NCI-H128 (cell line): ENCODE data around the gene VPS26C.
A peak's percentile ranks its signal among the peaks of the same experiment; 100 is the strongest.
"Not testable (repeated sequence)": the region's sequence is repeated elsewhere in the genome, so short reads cannot be mapped to it uniquely, and the experiment has no call there.

Experiments
- DNase-seq: peaks from one replicate; lab custom pipeline; 2025; ENCODE audit not compliant: unreplicated experiment; lab: John Stamatoyannopoulos, UW

Gene VPS26C

DNA sequence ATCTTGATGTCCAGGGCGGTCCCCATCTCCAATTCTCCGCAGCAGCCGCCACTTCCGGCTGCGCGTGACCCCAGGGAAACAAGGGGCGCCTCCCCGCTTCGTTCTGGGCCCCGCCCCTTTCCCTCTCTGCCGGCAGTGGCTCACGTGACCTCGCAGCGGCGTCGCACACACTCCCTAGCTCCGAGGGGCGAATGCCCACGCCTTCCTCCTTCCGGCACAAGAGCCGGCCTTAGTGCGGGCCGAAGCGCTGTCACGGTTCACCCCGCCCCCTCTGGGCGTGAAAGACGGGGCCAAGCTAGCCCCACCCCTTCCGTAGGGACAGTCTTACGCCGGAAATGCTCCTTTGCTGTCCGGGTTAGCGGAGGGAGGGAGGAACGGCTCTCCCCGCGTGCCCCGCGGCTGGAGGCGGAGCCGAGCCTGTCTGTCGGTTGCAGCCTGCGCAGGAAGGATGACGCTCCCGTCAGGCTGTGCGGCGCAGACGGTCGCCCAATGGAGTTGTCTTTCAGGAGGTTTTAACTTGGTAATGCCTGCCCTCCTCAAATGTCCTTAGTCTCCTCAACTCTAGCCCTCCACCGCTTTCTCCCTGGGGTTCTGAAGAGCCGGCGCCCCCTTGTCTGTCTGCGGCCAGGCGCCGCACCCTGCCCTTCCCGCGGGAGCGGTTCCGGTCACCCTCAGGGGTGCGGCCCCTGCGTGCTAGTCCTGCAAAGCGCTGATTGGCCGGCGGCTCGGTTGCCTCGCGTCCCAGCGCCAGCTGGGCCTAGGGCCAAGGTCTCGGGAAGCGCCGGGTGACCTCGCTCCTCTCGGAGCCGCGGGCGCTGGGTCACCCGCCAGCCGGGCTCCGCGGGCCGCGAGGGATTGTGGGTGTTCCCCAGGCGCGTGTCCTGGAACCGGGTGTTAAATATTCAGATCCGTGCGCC, at the start of gene VPS26C:
VPS26C (minus strand) TSS at position 66 of the 917 bp plus-strand sequence; CDS start at position 26, 40 bp downstream.
- DNase-seq = peak; percentile 96

DNA sequence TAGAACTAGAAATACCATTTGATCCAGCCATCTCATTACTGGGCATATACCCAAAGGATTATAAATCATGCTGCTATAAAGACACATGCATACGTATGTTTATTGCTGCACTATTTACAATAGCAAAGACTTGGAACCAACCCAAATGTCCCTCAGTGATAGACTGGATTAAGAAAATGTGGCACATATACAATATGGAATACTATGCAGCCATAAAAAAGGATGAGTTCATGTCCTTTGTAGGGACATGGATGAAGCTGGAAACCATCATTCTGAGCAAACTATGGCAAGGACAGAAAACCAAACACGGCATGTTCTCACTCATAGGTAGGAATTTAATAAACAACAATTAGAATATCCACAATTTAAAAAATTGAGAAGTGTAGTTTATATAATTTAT, 48.9 kb upstream of the VPS26C start:
- not testable (repeated sequence) for DNase-seq

DNA sequence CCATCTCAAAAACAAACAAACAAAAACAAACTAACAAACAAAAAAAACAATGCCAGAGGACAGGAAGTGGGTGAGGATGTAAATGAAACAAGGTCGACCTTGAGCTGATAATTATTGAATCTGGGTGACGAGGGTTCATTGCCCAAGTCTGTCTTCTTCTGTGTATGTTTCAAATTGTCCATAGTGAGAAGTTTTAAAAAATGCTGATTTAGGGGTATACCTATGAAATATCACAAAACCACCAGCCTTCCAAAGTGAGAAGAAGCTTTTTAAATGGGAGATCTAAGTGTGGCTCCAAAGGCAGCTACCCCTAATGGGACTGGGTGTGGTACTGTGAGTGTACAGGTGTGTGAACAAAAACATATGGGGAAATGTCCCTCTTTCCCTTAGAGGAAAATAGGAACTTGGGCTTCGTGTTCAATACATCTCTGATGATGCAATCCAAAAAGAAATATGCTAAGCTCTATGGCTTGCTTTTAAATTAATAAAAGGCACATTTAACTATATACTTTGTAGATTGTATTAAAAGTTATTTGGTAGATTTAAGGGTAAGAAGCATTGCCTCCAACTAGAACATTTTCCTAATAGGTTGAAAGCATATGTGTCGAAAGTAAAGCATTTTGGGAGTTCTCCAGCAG, 33.1 kb upstream of the VPS26C start:
- DNase-seq = no peak

DNA sequence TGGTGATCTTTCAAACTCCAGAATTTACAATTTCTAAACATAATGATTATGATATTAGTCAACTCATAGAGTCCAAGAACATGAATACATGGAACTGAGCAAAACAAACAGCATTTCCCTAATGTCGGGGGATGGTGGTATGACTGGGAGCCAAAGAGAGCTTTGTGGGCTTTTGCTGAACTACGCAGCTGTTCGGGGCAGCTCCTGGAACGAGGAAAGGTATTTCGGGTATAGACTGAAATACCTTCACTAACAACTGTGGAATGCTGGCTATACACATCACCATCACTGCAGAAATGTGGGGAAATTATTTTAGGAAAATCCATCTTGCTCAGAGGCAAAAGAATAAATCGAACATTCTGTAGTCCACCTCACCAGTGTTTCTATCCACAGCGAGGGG, 30.2 kb upstream of the VPS26C start:
- DNase-seq = no peak

DNA sequence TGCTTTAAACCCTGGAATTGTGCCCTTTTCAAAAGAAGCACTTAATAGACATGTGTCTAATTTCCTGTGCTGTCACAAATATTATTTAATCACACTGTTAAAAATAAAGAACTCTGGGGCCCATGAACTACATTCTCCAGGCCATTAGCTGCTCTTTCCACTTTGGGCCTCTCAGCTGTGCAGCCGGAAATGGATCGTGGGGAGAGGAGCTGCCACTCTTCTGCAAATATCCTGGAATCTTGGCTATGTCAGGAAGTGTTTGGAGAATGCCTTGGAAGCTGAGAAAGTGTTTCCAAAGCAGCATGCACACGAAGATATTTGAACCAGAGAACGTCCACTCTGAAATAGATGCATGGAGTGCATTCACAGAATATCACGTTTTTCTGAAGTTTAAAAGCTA, 27.5 kb upstream of the VPS26C start:
- no peak for DNase-seq

DNA sequence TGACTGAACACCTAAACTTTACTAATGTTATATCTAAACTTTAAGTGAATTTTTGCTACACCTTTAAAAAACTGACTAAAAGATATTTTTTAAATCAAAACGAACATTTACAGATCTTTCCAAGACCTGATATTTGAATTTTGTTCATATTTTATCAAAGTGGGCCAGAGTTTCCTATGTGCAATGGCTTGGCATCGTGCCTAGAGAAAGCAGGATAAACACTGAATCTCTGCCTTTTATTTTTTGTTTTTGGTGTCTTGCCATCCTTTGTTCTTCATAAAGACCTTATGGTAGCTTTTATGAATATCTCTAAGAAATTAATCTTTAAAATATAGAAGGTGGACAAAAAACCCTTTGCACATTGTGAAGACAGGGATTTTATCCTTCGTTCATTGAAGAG, 25.8 kb upstream of the VPS26C start:
- no peak for DNase-seq

DNA sequence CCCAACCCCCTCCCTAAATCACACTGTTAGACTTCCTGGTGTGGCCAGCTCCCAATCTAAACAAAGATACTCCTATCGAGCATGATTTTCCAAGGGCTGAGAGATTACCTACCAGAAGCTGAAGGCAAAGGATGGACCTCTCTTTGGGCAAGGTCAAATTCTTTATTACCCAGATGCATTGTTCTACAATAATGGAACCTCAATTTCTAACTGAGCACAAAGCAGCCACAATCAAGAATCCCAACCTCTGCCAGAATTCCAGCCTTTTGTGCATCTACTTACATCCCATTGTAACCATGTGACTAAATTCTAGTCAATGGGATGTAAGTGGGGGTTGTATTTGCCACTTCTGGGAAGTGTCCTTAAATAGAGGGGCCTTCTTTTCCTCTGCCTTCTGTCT, 24.9 kb upstream of the VPS26C start:
- no peak for DNase-seq

DNA sequence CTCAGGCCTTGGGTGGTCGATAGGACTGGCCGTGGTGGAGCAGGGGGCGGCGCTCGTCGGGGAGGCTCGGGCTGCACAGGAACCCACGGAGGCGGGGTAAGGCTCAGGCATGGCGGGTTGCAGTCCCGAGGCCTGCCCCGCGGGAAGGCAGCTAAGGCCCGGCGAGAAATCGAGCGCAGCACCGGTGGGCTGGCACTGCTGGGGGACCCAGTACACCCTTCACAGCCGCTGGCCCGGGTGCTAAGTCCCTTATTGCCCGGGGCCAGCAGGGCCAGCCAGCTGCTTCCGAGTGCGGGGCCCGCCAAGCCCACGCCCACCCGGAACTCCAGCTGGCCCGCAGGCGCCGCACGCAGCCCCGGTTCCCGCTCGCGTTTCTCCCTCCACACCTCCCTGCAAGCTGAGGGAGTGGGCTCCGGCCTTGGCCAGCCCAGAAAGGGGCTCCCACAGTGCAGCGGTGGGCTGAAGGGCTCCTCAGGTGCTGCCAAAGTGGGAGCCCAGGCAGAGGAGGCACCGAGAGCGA, 16.1 kb upstream of the VPS26C start:
- not testable (repeated sequence) for DNase-seq

DNA sequence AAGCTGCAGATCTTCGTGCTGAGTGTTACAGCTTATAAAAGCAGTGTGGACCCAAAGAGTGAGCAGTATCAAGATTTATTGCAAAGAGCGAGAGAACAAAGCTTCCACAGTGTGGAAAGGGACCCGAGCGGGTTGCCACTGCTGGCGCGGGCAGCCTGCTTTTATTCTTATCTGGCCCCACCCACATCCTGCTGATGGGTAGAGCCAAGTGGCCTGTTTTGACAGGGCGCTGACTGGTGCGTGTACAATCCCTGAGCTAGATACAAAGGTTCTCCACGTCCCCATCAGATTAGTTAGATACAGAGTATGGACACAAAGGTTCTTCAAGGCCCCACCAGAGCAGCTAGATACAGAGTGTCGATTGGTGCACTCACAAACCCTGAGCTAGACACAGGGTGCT, 15.5 kb upstream of the VPS26C start:
- DNase-seq = not testable (repeated sequence)

DNA sequence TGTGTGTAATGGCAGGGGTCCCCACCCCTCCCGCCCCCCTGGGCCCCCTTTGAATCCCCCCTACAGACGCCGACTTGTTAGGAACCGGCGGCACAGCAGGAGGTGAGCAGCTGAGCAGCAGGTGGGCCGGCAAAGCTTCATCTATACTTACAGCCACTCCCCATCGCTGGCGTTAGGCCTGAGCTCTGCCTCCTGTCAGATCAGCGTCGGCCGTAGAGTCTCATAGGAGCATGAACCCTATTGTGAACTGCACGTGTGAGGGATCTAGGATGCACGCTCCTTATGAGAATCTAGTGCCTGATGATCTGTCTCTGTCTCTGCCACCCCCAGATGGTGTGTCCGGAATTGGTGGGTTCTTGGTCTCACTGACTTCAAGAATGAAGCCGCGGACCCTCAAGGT, 14.9 kb upstream of the VPS26C start:
- no peak for DNase-seq

DNA sequence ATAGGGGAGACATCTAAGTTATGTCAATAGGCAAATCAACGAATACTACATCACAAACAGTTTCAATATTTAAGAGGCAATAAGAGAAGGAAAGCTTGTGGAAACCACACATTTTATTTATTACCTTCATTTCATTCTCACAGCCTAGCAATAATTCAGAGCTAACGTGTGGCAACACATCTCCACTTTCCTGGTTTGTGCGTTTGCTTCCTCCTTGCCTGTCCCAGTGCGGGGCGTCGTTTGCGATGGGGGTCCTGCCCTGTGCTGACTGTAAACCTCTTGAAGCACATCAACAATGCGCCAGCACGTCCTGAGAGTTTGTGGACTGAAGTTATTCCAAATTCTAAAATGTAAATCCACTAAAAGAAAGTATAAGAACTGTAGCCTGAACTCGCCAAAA, 14.4 kb upstream of the VPS26C start:
- DNase-seq = no peak

DNA sequence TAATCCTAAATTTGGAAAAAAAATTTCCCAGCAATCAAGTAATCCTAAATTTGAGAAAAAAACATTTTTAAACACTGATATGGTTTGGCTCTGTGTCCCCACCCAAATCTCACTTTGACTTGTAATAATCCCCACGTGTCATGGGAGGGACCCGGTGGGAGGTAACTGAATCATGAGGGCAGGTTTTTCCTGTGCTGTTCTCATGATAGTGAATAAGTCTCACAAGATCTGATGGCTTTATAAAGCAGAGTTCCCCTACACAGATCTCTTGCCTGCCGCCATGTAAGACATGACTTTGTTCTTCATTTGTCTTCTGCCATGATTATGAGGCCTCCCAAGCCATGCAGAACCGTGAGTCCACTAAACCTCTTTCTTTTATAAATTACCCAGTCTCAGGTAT, 12.1 kb upstream of the VPS26C start:
- DNase-seq = not testable (repeated sequence)

DNA sequence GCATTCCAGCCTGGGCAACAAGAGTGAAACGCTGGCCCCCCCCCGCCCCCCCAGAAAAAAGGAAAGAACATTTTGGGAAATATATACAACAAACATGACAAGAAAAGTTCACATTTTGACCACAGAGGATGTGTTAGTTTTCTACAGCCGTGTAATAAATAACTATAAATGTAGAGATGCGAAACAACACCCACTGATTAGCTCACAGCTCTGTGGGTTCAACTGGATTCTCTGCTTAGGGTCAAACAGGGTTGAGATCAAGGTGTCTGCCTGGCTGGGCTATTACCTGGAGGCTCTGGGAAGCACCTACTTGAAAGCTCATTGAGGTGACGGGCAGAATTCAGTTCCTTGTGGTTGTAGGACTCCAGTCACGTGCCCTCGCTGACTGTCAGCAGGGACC, 11.1 kb upstream of the VPS26C start:
- no peak for DNase-seq

DNA sequence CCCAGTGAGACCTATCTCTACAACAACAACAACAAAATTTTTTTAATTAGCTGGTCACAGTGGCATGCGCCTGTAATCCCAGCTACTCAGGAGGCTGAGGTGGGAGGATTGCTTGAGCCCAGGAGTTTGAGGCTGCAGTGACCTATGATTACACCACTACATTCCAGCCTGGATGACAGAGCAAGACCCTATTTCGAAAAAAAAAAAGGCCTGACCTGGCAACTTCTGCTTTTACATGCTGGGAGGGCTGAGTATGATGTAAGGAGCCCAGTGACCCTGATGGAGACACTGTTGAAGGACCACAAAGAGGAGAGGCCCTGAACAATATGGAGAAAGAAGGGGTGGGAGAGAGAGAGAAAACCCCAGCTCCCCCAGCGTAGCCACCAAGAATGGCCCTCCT, 9.2 kb upstream of the VPS26C start:
- DNase-seq = no peak

DNA sequence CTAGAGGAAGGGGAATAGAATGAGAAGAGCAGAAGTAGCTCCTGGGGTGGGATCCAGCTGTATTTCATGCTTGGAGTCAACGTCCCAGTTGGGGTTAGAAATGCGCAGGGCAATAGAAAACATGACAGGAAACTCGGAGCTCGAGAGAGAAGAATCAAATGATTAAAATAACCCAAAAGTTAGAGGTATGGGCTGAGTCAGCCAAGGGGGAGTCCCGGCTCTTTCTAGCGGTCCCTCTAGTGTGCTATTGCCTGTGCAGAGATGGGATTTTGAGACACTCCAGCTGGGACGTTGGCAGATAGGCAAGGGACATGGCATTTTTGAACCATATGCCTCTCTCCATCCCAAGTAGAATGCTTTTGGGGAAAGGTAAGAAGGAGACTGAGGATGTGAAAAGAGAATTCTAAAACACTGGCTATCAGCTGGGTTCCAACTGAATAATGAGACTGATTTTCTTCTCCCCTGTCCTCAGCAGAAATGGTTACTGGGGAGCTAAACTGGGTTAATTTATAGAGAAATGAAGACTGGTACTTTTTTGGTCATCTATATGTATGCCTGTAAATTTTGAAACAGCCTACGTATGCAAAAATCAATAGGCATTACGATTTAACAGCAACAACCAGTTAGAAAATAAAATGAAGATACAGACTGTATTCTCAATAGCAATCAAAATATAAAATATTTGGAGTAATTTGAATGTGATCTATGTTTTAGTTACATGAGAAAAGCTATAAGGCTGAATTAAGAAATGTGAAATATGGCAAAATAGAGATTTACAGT, 7.0 kb upstream of the VPS26C start:
- DNase-seq = no peak

DNA sequence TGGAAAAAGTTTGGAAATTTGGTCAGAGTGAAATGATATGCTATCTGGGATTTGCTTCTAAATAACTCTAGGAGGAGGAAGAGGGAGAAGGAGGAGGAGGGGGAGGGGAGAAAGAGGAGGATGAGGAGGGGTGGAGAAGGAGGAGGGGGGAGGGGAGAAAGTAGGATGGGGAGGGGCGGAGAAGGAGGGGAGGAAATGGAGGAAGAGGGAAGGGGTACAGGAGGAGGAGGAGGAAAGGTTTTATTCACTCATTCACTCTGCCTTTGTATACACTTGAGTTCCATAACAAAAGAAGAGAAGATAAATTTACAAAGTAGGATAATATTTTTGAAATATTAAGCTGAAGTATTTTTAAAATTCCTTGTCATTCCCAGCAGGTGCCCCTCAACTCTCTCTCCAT, 6.3 kb upstream of the VPS26C start:
- DNase-seq = no peak

DNA sequence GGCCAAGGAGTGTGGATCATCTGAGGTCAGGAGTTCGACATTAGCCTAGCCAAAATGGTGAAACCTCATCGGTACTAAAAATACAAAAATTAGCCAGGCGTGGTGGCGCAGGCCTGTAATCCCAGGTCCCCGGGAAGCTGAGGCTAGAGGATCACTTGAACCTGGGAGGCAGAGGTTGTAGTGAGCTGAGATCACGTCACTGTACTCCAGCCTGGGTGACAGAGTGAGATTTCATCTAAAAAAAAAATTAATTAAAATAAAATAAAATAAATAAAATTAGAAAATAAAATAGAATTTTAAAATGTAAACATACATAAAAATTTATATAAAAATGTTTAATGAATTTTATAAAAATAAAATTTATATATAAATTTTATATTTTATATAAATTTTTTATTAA, 5.8 kb upstream of the VPS26C start:
- no peak for DNase-seq

DNA sequence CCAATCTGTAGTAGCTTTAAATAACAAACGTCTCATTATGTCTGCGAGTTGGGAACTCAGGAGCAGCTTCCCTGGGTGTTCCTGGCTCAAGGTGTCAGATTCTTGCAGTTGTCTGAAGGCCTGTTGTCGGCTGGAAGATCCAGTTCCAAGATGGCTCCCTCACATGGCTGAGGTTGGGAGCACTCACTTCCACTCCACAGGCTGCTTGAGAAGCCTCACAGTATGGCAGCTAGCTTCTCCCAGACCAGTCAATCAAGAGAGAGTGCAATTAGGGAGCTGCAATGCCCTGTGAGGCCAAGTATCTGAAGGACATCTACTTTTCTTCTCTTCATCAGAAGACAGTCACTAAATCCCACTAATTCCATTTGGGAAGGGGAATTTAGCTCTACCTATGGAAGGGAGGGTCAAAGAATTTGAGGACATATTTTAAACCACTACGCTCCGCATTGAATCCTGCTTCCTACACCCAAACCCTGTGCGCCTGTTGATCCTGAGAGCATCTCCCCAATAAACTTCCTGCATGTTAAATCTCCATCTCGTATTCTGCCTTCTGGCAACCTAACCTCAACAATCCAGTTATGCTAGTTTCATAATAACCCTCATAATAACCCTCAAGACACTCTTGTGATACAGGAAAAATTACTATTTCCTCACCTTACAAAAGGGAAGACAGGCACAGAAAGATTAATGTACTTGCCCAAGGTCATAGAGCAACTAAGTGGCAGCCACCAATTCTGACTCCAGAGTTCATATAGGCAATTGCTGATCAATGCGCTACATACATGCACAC, 3.6 kb upstream of the VPS26C start:
- no peak for DNase-seq

DNA sequence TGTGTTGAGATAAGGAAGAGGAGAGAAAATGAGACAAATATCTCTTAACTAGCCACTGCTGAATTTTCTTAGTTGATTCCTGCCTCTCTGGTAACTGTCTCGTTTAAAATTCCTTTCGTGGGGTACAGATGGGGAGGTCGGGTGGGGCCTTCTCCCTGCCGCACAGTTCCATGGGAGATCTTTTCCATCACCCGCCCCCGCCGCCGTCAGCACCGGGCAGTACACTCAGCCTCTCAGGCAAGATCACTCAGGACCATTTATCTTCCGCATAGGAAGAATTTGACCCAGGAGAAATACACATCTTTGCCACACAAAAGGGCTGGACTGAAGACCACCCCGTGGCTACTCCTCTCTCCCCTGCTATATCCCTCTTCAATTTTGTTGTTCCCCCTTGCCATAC, 2.3 kb upstream of the VPS26C start:
- no peak for DNase-seq

DNA sequence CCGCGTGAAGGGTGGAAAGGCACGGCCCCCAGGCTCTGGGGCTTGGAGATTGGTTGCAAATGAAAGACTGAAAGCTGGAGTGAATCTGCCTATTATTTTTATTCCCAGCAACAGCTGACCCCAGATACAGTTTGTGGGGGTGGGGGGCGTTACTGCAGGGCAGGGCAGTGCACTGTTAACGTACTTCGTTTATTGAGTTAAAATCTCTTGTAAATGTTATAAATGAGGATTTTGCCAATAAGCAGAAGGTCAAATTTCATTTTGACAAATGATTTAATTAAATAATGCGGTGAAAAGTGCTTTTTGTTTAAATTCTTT, 1.0 kb upstream of the VPS26C start:
- no peak for DNase-seq
